Lower leg skin (tissue), 4 donors: Measurements from ENCODE around the gene SUFU. TPM values are rescaled to one million over a fixed set of nuclear protein-coding genes. Genes with fewer than 3 reads are reported as not detected.

Experiments
- DNase-seq, 2 donors: peaks; one replicate each; pipeline ENCODE4 v3.0.0-alpha.2; 2019; ENCODE audit warnings: low spot score in 2 of 2
- H3K4me3 ChIP-seq: fragments of 200-600 bp; sonication (generic); 2 replicates; pipeline ENCODE4 v1.5.1; 2017; ENCODE audit warnings: mild to moderate bottlenecking, low read depth; ENCODE audit not compliant: poor library complexity, severe bottlenecking
- CTCF ChIP-seq, 3 donors: fragments of 450-650 bp; IDR thresholded peaks; one replicate each; pipeline ENCODE4 v1.5.1; 2016; ENCODE audit warnings: antibody characterized with exemption in 3 of 3, mild to moderate bottlenecking in 3 of 3, moderate library complexity in 2 of 3
- POLR2A ChIP-seq, 2 donors: fragments of 450-650 bp; IDR thresholded peaks; one replicate each; pipeline ENCODE4 v1.6.1; 2016 to 2017; ENCODE audit warnings: antibody characterized with exemption in 2 of 2, mild to moderate bottlenecking in 1 of 2, moderate library complexity in 1 of 2
- WGBS, 2 donors: methylation state at CpG; one replicate each; pipeline ENCODE4 v1.1.5; 2018; 5-methylcytosine and 5-hydroxymethylcytosine counted together
- intact Hi-C: fragments of 100-400 bp; cut with DNase I; formaldehyde crosslinking; loops from one replicate; pipeline ENCODE4 v1.15.0; 2023; ENCODE audit warnings: low total_unique reads
- total RNA-seq, 4 donors: library from RNA; depleted of rRNA; stranded (reverse); fragments of >200 nt; gene quantifications; one replicate each; pipeline ENCODE4 v1.1.0, GENCODE V29; 2016

SUFU gene
- total RNA-seq, 4 donors from 2014 or later, result 15.8 to 19.8 (median 18.0) TPM

DNA sequence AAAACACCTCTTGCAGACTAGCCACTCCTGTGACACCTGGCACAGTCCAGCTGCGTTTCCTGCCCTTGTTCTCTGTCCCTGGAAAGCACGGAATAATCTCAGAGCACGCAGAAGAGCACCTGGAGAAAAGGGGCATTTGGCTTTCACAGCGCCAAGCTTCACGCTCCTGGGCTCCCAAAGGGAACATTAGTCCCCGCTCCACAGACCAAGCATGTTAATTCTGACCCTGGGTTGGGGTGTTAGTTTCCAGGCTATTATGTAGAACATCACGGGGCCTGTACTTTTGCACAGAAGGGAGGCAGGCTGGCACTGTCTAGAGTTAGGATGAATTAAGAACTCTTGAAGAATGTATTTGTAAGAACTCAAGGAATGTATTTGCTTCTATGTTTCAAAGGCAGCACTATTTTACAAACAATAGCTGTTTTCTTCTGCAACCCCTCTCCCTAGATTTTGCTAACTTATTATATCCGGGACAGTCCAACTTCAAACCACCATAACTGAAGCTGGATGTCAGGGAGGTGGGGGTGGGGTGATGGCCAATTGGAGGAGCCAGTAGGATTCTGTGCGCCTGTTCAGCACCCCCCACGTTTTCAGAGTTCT, 78.3 kb downstream of the SUFU start:
- DNase-seq, result no peak
- H3K4me3 ChIP-seq, result no peak overlapping the region
- 65 to 70% methylated on average over 10 of the region's 10 CpGs for WGBS, 2 donors
- intact Hi-C loops, result loop anchor here (10.0 kb wide), 1 partner anchor 187 kb away; the partner anchor contains the start of gene NFKB2
- TF ChIP-seq CTCF (IDR thresholded peaks at IDR 0.05), result no peak
- no peak for TF ChIP-seq POLR2A (IDR thresholded peaks at IDR 0.05)

DNA sequence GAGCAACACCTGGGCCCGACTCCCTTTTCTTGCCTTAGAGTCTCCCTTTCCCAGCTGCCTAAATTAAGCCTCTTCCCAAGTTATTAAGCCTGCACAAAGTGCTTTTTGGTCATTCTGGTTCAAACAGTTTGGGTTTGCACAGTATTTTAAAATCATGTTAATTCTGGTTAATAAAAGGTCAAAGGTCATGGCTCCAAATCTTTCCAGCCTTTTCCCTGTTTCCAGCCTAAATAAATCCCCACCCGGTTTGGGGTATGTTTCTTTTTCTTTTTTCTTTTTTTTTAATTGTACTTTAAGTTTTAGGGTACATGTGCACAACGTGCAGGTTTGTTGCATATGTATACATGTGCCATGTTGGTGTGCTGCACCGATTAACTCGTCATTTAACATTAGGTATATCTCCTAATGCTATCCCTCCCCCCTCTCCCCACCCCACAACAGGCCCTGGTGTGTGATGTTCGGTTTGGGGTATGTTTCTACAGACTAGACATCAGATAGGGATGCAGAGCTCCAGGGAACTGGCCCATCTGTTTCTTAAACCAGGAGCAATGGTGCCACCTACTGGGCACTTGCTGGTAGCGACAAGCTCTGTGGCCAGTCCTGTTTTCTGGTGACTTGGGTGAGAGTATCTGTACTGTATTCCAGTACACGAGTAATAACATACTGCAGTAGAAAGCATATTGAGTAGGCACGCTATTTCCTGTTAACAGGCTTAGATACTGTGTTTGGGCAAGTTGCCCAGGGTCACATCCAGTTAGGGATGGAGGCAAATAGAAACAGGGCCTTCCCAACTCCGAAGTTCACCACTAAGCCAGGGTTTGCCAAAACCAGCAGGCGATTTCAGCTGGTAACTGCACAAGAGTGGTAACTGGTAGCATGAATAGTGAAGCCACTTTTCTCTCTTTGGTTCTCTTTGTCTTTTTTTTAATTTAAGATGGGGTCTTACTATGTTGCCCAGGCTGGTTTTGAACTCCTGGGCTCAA, 80.0 kb downstream of the SUFU start:
- WGBS, 2 donors, result 35 to 38% methylated on average over 11 of the region's 11 CpGs
- intact Hi-C loops, result loop anchor here (2.0 to 10.0 kb wide), 2 partner anchors 81 to 189 kb away; partner anchors contain the start of genes ACTR1A, NFKB2 and SUFU
- DNase-seq, result peak; percentile 84 to 96
- H3K4me3 ChIP-seq, result no peak overlapping the region
- TF ChIP-seq POLR2A (IDR thresholded peaks at IDR 0.05) (no peak), CTCF (IDR thresholded peaks at IDR 0.05) (peak in 1 of 3 donors; percentile 59)

- WGBS, 2 donors, result 71 to 76% methylated on average over 1 of the region's 1 CpG
- intact Hi-C loops, result loop anchor here (2.0 to 10.0 kb wide), 2 partner anchors 82 to 190 kb away; partner anchors contain the start of genes ACTR1A, NFKB2 and SUFU
- DNase-seq, result no peak
- no peak for TF ChIP-seq POLR2A (IDR thresholded peaks at IDR 0.05)
- TF ChIP-seq CTCF (IDR thresholded peaks at IDR 0.05), result no peak
- no peak overlapping the region for H3K4me3 ChIP-seq
These were observed 81.3 kb downstream of the SUFU start for GRCh38 chr10:102585026-102585425.

GRCh38 chr10:102586858-102587257, 83.1 kb downstream of the SUFU start:
- no peak for DNase-seq
- TF ChIP-seq CTCF (IDR thresholded peaks at IDR 0.05), result no peak
- no peak for TF ChIP-seq POLR2A (IDR thresholded peaks at IDR 0.05)
- intact Hi-C loops, result loop anchor here (10.0 kb wide), 1 partner anchor 192 kb away; the partner anchor contains the start of gene NFKB2
- 93 to 100% methylated on average over 1 of the region's 1 CpG for WGBS, 2 donors
- no peak overlapping the region for H3K4me3 ChIP-seq

GRCh38 chr10:102588875-102589274, 85.1 kb downstream of the SUFU start:
- TF ChIP-seq POLR2A (IDR thresholded peaks at IDR 0.05), result no peak
- TF ChIP-seq CTCF (IDR thresholded peaks at IDR 0.05), result no peak
- 100% methylated on average over 1 of the region's 1 CpG for WGBS, 2 donors
- no peak for DNase-seq
- intact Hi-C loops, result loop anchor here (10.0 kb wide), 1 partner anchor 194 kb away; the partner anchor contains the start of gene NFKB2
- H3K4me3 ChIP-seq, result no peak overlapping the region
